Astrocyte (in vitro differentiated cells and primary cell): ENCODE data around the gene RCE1.

ENCODE experiments used
- EZH2 ChIP-seq: IDR thresholded peaks from 2 replicates; pipeline ENCODE4 v1.6.1; 2012; ENCODE audit warnings: mild to moderate bottlenecking, low read length, inconsistent platforms; ENCODE audit not compliant: insufficient read depth
- TF ChIP-seq, protein P1 (sequence below): IDR thresholded peaks from 2 replicates; pipeline ENCODE4 v1.5.1; 2011; ENCODE audit warnings: low read depth, mild to moderate bottlenecking, inconsistent platforms, low read length, moderate library complexity; ENCODE audit not compliant: insufficient read depth

DNA sequence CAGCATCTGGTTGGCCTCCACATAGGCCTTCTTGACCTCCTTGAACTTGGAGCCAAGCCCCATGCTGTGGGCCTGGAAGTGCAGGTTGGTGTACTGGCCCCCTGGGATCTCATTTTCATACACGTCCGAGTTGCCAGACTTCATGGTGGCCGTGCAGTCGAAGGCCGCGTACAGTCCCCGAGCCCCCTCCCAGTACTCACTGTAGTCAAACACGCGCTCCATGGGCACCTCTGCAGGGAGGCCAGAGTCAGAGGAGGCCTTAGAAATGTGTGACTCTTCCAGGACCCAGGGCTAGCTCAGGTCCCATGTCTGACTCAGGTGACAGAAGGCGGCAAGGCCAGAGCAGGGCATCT is 7.0 kb downstream of the RCE1 start:
- TF ChIP-seq, protein P1, sequence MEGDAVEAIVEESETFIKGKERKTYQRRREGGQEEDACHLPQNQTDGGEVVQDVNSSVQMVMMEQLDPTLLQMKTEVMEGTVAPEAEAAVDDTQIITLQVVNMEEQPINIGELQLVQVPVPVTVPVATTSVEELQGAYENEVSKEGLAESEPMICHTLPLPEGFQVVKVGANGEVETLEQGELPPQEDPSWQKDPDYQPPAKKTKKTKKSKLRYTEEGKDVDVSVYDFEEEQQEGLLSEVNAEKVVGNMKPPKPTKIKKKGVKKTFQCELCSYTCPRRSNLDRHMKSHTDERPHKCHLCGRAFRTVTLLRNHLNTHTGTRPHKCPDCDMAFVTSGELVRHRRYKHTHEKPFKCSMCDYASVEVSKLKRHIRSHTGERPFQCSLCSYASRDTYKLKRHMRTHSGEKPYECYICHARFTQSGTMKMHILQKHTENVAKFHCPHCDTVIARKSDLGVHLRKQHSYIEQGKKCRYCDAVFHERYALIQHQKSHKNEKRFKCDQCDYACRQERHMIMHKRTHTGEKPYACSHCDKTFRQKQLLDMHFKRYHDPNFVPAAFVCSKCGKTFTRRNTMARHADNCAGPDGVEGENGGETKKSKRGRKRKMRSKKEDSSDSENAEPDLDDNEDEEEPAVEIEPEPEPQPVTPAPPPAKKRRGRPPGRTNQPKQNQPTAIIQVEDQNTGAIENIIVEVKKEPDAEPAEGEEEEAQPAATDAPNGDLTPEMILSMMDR, result no peak
- TF ChIP-seq EZH2, result no peak
